GM18505 (cell line): ENCODE results near the gene TRIM37.
"Not testable (repeated sequence)": the region's sequence is repeated elsewhere in the genome, so short reads cannot be mapped to it uniquely, and the experiment has no call there.

Source experiments
- ATAC-seq: cut with Tn5 transposase; IDR thresholded peaks from one replicate; pipeline ENCODE4 v1.9.1; 2021; ENCODE audit not compliant: unreplicated experiment
- POLR2A ChIP-seq: IDR thresholded peaks from 4 replicates; pipeline ENCODE4 v1.6.1; 2011; ENCODE audit warnings: borderline replicate concordance; ENCODE audit not compliant: insufficient read depth, insufficient read length; ENCODE audit errors: extremely low read depth

TRIM37 gene

DNA sequence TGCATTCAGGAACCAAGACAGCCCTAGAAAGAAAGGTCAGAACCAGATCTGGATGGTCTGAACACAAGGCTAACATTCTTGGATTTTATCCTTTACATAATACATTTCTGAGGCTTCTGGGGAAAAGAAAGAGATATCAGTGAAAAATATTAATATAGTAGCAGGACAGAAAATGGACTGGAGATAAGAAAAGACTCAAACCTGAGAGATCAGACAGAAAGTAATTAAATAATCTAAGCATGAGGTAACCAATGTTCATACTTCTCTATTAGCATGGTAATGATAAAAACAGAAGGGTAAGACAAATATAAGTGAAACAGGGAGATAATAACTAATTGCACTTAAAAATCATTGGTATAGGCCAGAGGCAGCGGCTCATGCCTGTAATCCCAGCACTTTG lies 5.5 kb downstream of the TRIM37 start:
- no peak for ATAC-seq
- no peak for TF ChIP-seq POLR2A

DNA sequence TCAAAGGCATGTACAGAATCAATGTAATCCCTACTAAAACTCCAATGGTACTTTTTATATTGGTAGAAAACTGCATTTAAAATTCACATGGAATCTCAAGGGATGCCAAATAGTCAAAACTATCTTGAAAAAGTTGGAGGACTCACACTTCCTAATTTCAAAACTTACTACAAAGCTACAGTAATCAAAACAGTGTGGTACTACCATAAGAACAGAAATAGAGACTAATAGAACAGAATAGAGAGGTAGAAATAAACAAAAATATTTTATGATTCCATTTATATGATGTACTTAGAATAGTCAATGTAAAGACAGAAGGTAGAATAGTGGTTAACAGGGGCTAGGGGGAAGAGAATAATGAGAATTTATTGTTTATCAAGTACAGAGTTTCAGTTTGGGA lies 8.8 kb downstream of the TRIM37 start:
- no peak for TF ChIP-seq POLR2A
- no peak for ATAC-seq

DNA sequence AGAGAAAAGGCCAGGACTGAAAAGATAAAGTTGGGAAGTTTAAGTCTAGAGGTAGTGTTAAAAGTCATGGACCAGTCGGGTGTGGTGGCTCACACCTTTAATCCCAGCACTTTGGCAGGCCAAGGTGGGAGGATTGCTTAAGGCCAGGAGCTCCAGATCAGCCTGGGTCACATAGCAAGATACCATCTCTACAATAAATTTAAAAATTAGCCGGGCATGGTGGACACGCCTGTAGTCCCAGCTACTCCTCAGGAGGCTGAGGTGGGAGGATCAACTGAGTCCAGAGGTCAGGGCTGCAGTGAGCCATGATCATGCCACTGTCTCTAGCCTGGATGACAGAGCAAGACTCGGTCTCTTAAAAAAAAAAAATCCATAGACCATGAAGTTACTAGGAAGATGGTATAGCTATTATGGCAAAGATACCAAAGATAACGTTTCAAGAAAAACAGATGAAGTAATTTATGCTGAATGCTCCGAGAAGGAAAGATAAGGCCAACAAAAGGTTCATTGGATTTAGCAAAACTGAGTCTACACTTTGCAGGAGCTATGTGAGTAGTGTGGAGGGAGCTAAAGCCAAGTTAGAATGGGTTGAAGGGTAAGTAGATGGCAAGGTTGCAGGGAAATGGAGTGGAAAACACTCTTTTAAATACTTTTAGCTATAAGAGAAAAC lies 11.7 kb downstream of the TRIM37 start:
- TF ChIP-seq POLR2A = no peak
- ATAC-seq = no peak

DNA sequence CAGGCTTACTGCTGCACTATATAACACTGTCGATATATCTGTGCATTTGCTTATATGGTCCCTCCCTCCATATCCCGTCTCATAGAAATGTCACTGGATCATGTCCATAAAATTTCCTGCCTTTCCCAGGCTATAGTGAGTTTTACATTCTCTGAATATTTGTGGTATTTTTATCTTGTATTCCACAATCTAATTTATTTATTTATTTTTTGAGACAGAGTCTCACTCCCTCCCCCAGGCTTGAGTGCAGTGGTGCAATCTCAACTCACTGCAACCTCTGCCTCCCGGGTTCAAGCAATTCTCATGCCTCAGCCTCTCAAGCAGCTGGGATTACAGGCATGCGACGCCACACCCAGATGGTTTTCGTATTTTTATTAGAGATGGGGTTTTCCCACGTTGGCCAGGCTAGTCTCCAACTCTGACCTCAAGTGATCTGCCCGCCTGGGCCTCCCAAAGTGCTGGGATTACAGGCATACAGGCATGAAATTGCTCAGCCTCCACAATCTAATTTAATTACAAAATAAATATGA lies 12.9 kb downstream of the TRIM37 start:
- TF ChIP-seq POLR2A = no peak
- no peak for ATAC-seq

DNA sequence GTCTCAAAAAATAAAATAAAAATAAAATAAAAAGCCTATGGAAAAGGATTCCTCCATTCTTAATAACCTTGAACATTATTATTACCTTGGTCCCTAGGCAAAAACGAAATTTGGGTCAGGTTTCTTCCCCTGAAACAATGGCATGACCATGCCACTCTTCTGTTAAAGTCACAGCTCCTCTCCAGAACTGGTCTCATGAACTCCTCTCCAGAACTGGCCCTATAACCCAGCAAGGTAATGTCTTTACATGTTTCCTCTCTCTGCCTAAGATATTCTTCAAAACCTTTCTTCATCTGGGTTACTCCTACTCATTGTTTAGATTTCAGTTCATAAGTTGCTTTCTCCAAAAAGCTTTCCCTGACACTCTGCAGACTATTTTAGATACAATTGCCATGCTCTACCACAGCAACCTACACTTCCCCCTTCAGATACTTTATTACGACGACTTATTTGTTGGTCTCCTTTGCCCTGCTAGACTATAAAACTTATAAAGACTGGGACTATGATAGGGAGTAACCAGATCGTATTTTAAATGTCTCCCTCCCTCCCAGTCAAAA lies 13.5 kb downstream of the TRIM37 start:
- no peak for ATAC-seq
- TF ChIP-seq POLR2A = no peak

DNA sequence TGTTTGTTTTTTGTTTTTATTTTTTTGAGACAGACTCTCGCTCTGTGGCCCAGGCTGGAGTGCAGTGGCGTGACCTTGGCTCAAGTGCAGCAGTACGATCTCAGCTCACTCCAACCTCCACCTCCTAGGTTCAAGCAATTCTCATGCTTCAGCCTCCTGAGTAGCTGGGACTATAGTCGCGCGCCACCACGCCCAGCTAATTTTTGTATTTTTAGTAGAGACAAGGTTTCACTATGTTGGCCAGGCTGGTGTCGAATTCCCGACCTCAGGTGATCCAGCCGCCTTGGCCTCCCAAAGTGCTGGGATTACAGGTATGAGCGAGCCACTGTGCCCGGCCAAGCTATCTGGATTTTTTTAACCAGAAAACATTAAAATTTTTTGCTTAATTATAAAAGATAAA lies 16.1 kb downstream of the TRIM37 start:
- not testable (repeated sequence) for ATAC-seq

DNA sequence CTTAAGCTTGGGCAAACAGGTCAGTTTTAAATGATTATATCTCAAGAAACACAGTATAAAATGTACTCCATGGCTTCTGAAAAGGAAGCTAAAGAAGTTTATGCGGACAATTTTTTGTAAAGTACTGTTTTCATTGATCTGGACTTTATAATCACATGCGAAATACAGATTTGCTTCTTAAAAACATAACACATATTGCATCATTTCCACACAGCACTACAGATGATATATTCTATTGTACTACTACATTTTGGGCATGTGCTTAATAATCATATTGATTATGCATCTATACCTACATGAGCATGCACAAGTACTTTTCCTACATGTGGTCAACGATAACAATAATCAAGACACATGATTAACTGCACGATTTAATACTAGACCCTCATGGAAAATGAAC lies 22.5 kb downstream of the TRIM37 start:
- TF ChIP-seq POLR2A = no peak
- no peak for ATAC-seq

DNA sequence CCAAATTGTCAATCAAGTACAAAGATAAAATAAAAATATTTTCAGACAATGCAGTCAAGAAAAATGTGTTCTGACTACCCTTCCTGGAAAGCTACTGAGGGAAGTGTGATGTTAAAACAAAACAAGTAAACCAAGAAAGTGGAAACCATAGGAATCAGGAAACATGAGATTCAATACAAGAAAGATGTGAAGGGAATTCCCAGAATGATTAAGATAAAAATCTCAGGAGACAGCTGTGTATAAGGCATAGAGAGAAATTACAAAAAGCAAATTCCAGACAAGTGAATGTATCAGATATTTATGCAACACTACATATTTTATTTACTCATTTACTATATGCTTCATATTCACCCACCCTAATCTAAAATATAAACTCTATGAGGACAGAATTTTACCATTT lies 32.2 kb downstream of the TRIM37 start:
- no peak for TF ChIP-seq POLR2A

DNA sequence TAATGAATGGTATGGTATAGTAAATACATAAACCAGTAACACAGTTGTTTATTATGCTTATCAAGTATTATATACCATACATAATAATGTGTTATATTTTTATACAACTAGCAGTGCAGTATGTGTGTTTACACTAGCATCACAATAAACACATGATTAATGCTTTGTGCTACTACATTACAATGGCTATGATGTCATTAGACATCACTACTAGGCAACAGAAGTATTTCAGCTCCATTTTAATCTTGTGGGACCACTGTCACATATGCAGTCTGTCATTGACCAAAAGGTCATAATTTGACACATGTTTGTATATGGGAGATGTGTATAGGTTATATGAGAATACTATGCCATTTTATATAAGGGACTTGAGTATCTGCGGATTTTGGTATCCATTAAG lies 32.7 kb downstream of the TRIM37 start:
- ATAC-seq = no peak
- no peak for TF ChIP-seq POLR2A

More for the DNA sequence above, 32.2 kb downstream of the TRIM37 start:
- ATAC-seq = no peak

DNA sequence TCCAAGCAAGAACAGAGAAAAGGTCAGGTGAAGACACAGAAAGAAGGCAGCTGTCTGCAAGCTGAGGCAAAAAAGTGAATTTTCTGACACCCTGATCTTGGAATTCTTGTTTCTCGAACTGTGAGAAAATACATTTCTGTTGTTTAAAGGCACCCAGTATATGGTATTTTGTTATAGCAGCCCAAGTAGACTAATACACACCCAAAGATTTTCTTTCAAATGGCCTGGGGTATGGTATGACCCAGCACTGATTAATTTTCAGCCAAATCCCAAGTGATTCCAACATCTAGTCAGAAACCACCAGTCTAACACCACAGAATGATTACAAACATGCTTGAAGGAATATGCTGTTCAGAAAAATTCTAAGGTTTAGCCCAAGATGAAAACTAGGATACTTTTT lies 36.8 kb downstream of the TRIM37 start:
- TF ChIP-seq POLR2A = no peak
- no peak for ATAC-seq

DNA sequence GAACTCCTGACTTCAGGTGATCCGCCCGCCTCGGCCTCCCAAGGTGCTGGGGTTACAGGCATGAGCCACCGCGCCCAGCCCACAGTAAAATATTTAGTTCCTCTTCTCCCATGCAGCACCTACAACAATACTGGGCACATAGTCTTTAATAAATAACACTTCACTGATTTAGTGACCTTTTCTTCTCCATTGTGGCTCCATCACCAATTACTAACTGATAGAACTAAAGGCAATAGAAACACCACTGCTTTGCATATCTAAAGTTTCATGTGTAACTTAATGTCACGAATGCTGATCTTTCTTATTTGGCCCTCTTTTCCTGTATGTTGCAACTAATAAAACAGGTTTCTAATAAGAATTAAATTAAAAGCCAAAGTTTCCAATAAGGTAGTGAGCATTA lies 38.9 kb downstream of the TRIM37 start:
- no peak for ATAC-seq
- TF ChIP-seq POLR2A = no peak

DNA sequence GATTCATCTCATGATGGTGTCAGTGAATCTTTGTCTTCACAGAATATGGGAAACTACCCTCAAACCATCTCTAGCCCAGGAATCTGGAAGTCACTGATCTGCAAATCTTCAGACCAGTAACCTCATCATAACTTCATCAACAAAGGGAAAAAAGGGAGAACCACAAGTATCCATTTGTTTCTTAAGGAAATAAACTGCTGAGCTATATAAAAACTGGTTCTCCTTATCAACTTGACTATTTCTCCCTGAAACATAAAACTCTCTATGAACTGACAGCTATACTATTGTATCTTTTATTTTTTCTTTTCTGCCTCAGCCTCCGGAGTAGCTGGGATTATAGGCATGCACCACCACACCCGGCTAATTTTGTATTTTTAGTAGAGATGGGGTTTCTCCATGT lies 39.3 kb downstream of the TRIM37 start:
- TF ChIP-seq POLR2A = no peak
- ATAC-seq = no peak

DNA sequence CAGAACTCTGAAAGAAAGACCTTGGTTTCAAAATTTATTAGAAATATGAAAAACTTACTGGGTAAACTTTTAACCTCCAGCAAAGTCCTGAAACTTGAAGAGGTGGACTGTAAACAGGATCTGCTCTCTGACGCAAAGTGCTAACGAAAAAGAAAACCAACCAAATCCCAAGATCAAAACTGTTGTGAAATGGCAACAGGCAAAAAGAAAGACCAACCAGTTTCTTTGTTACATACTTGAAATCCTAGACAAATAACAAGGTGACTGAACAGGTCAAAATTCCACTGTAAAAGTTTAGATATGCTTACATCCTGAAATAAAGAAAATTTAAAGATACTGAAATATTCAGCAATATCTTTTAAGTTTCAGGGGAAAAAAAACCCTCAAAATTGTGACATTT lies 44.2 kb downstream of the TRIM37 start:
- ATAC-seq = no peak
- TF ChIP-seq POLR2A = no peak

DNA sequence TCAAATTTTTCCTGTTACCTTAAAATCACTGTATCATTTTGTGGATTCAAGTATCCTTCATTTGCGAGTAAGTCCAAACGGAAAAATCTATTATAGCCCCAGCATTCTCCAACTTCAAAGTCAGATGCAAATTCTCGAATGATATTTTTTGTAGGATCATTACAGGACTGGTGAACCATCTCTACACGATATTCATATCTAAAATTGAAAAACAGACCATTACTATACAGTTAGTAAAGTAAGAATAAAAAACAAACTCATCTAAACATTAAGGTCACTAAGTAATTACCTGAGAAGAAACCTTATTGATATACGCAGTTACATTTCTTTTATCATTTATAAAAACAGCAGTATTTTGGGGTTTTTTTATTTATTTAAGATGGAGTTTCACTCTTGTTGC lies 49.8 kb downstream of the TRIM37 start:
- TF ChIP-seq POLR2A = no peak

DNA sequence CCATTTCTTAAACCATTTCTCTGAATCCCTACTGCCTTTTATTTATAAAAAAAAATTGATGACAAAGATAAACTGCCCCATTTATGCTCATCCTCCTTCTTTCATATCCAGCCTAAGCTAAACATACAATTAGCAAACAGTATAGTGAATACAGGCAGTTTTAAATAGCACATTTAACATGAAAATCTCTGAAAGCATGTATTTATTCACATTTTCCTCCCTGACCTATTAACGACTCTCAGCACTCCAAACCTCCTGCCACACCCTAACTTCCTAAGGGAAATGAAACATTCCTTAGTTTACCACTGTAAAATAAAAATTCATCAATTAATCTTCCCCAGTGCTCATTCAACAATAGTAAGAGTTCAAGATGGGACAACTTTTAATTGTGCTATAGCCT lies 56.9 kb downstream of the TRIM37 start:
- no peak for TF ChIP-seq POLR2A
- ATAC-seq = no peak

More for the DNA sequence above, 49.8 kb downstream of the TRIM37 start:
- no peak for ATAC-seq

DNA sequence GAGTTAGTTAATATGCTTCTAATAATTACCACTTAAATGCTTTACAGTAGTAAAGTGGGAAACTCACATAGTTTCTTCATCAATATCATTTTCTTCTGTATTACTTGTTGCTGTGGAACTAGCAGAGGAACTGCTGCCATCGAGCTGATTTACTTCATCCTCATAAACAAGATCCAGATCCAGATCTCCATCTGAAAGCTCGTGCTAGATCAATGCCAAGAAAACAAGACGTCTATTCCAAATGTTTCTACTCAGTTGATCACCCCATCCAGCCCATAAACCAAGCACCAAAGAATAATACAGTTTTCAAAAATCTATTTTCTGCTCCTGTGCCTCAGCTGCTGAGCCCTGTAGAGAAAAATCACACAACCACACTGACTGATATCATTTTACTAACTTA lies 59.1 kb downstream of the TRIM37 start:
- no peak for ATAC-seq
- no peak for TF ChIP-seq POLR2A

DNA sequence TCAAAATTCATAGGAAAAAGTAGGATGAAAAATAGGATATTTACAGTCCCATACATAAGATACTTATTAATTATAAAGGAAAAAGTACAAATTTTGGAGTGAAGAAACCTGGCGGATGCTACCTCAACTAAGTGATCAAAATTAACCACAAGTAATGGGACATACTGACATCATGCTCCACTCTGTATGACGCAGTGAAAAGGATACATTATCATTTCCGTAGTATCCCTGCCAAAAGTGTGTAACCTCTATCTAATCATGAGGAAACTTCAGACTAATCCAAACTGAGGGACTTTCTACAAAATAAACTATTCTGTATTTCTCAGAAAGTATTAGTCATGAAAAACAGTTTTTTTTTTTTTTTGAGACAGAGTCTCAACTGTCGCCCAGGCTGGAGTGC lies 60.5 kb downstream of the TRIM37 start:
- ATAC-seq = no peak

More for the DNA sequence above, 60.5 kb downstream of the TRIM37 start:
- TF ChIP-seq POLR2A = no peak
